Kasumi-1 (cell line): ENCODE results near the gene NAGS.
A peak's percentile ranks its signal among the peaks of the same experiment; 100 is the strongest.

Source experiments
- DNase-seq, 2 experiments: peaks; one replicate each; lab custom pipeline; 2025; lab: John Stamatoyannopoulos, UW

The NAGS gene

DNA sequence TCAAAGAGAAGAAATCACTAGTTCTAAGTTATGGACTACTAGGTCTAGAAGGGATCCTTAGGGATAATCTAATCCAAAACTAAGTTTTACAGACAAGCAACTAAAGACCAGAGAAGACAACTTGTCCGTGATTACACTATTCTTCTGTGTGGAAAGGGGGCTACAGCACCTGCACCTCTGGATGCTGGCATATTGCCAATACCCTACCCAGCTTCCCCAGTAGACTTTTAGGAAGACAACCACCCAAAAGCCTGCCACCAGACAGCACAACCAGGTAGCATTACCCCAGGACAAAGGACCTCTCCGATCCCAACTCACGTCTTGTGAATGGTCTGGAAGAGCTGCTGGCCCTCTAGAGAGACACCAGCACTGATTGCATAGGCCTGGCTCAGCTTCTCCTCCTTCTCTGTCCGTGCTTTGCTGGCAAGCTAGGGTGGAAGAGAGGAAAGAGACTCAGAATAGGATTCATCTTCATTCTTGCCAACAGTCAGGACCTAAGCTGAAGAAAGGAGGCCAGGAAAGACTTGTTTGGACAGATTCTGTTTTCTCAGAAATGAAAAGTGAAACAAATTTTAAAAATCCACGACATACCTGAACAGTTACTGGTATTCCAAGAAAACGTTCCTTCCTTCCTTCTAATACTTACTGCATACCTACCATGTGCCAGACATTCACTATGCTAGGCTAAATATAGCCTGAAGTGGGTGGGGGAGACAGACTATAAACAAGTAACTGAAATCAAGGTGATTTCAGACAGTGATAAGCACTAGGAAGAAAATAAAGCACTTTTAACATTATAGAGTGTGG, 35.6 kb downstream of the NAGS start:
- DNase-seq = no peak

GRCh38 chr17:44043272-44043696, 38.9 kb downstream of the NAGS start:
- no peak for DNase-seq

DNA sequence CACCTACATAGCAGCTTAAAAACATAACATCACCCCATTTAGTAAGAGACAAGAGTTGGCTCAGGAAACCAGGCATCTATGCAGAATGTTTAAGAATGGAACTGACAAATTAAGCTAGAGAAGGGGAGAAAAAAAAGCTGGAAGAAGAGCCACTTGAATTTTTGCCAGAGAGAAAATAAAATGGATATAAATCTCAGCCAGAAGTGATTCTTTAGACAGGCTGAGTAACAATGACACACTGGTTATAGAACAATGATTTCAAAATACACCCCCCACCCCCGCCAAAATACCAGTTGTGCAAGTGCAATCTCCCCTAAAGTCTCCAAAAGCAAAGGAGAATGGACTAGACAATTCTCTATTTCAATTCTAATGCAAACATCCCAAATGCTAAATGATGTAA, 39.6 kb downstream of the NAGS start:
- DNase-seq = no peak

- no peak for DNase-seq
Measured at GRCh38 chr17:44045486-44045885, 41.1 kb downstream of the NAGS start.

- DNase-seq = peak in 1 of 2 experiments; percentile 4
Measured at GRCh38 chr17:44046893-44047292, 42.5 kb downstream of the NAGS start.

- no peak for DNase-seq
Measured at GRCh38 chr17:44049294-44050060, 45.1 kb downstream of the NAGS start.

DNA sequence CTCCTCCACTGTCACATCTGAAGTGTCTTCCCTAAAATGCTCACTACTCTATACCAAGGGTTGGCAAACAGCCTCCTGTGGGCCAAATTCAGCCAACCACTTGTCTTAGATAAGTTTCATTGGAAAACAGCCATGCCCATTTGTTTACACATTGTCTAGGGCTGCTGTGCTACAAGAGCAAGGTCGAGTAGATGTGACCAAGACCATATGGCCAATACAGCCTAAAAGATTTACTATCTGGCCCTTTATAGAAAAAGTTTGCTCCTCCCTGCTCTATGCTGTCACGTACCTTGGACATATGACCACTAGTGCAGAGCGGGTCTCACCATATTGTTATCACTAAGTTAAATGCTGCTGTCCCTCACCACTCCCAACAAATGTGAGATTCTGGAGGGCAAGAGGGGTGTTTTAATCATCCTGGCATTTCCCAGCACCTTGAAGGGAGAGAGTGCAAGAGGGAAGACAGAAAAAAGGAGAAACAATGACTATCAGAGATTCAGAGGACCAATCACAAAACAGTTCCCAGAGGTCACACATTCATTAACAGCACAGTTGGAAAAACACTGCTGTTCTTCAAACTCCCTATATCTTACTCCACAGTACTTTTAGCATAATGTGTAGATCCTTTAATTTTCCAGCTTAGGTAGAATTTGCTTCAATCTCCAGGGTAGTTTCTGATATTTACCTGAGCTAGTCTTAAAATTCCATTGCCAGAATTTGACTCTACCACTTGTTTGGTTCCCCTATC, 48.9 kb downstream of the NAGS start:
- no peak for DNase-seq
